ENCODE data around the gene FLAD1.
A peak's percentile ranks its signal among the peaks of the same experiment; 100 is the strongest.

The FLAD1 gene

DNA sequence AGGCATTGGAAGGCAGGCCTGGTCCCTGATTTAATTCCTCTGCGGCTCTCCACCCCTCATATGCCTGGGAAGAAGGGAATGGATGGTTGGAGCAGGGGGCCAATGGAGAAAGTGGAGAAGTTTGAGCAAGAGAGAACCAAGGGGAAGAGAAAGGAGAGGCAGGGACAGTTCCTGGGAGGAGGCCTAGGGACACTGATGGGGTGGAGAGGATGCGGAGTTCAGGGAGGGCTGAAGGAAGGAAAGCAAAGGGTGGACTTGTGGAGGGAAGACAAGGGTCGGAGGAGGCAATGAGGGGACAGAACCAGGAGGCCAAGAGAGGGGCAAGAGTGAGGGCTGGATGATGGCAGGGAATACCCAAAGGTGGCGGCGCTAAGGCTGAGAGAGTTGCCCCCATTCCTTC, 26.6 kb downstream of the FLAD1 start:
- no peak overlapping the region for H3K27ac ChIP-seq (ENCODE audit: low read depth, low read length)
- DNase-seq, result no peak

DNA sequence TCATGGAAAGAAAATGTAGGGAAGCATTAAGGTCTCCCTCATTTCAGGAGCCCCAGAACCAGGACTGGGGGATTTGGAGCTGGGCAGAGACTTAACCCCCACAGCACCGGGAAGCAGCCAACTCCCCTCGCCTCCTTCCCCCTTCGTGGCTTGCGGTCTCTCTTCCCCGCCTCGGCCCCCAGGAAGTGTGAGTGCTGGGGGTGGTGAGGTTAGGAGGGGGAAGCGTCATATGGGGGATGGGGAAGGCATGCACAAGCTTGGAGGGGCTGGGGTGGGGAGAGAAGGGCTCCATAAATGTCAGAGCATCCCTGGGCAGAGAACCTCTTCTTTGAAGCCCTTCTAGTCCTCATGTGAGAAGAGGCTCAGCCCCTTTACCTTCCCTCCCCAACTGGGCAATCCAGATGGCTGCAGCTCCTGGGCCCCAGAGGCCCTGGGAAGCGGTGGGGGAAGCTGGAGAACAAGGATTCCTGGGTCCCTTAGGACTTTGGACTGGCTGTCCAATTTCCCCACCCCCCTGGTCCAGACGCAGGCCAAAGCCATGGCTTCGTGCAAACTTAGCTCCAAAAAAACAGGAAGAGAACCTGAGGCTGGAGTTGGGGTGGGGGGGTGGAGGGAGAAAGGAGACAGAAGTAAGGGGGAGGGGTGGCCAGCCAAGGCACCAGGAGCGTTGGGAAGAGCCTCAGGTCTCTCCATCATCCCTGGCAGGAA, 27.2 kb downstream of the FLAD1 start:
- no peaks in the 10 kb centered on the region for H3K27me3 ChIP-seq (ENCODE audit: insufficient read depth, low read length, poor library complexity)
- DNase-seq, result no peak

More for the DNA sequence above, 26.6 kb downstream of the FLAD1 start:
- Histone ChIP-seq H3K27me3 (ENCODE audit: insufficient read depth, low read length, poor library complexity) (no peaks in the 10 kb centered on the region), H3K9ac (ENCODE audit: low read length) (no peak overlapping the region), H3K79me2 (ENCODE audit: control insufficient read depth, insufficient read depth, low read length) (peaks cover 9% of the 10 kb centered on the region), H3K36me3 (ENCODE audit: control insufficient read depth, insufficient read depth, low read length) (no peaks in the 10 kb centered on the region), H3K4me3 (ENCODE audit: low read length) (no peak overlapping the region), H3K4ac (ENCODE audit: low read depth, low read length) (no peak overlapping the region), H2BK120ac (ENCODE audit: low read depth, low read length) (no peak overlapping the region), H3K4me2 (ENCODE audit: low read length) (no peak overlapping the region), H4K5ac (ENCODE audit: low read length) (no peak overlapping the region), H3K18ac (ENCODE audit: low read length) (no peak overlapping the region), H3K56ac (ENCODE audit: low read length) (no peak overlapping the region), H4K8ac (ENCODE audit: low read depth, low read length) (no peak overlapping the region), H2BK15ac (replicated peaks; ENCODE audit: low read depth) (no peak overlapping the region), H2BK5ac (ENCODE audit: low read length) (no peak overlapping the region), H3K4me1 (ENCODE audit: control insufficient read depth, low read depth, low read length) (peaks cover 19% of the 10 kb centered on the region), H2AK5ac (ENCODE audit: low read length) (no peak overlapping the region), H3K23ac (ENCODE audit: low read length) (no peak overlapping the region), H3K79me1 (ENCODE audit: low read length) (peaks cover 2% of the 10 kb centered on the region)
- no CpG with 5 or more reads among the region's 5 CpGs for WGBS (ENCODE audit: extremely low coverage, insufficient coverage, low lambda C conversion rate)

DNA sequence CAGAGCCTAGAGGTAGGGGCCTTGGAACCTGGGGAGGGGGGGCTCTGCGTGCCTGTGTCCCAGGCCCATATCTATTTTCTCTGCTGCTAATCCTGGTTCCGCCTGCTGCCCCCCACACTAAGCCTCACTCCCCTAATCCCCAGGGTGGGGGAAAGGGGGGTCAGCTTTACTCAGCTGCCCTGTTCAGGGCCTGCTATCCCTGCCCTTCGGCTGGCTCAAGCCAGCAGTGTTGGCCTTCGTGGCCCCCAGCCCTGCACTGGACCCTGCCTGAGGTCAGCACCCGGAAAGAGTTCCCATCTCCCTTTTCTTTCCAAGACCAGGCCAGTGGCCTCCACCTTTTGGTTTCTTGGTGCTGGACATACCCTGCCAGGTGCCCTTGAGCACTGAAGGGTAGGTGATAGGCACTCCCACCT, 27.9 kb downstream of the FLAD1 start:
- Histone ChIP-seq H3K27me3 (ENCODE audit: insufficient read depth, low read length, poor library complexity) (no peaks in the 10 kb centered on the region), H3K4me1 (ENCODE audit: control insufficient read depth, low read depth, low read length) (peaks cover 16% of the 10 kb centered on the region), H3K27ac (ENCODE audit: low read depth, low read length) (no peak overlapping the region), H4K8ac (ENCODE audit: low read depth, low read length) (no peak overlapping the region), H2BK120ac (ENCODE audit: low read depth, low read length) (no peak overlapping the region), H2BK15ac (replicated peaks; ENCODE audit: low read depth) (no peak overlapping the region), H3K56ac (ENCODE audit: low read length) (peak overlapping the region; percentile 38), H3K23ac (ENCODE audit: low read length) (no peak overlapping the region), H3K9ac (ENCODE audit: low read length) (no peak overlapping the region), H3K36me3 (ENCODE audit: control insufficient read depth, insufficient read depth, low read length) (no peaks in the 10 kb centered on the region), H3K79me2 (ENCODE audit: control insufficient read depth, insufficient read depth, low read length) (peaks cover 3% of the 10 kb centered on the region), H3K4ac (ENCODE audit: low read depth, low read length) (no peak overlapping the region), H2AK5ac (ENCODE audit: low read length) (no peak overlapping the region), H2BK5ac (ENCODE audit: low read length) (no peak overlapping the region), H4K5ac (ENCODE audit: low read length) (no peak overlapping the region), H3K79me1 (ENCODE audit: low read length) (peaks cover 2% of the 10 kb centered on the region), H3K4me2 (ENCODE audit: low read length) (no peak overlapping the region), H3K4me3 (ENCODE audit: low read length) (no peak overlapping the region), H3K18ac (ENCODE audit: low read length) (no peak overlapping the region)
- WGBS (ENCODE audit: extremely low coverage, insufficient coverage, low lambda C conversion rate), result no CpG with 5 or more reads among the region's 5 CpGs
- DNase-seq, result no peak

More for the DNA sequence above, 27.2 kb downstream of the FLAD1 start:
- no peaks in the 10 kb centered on the region for H3K36me3 ChIP-seq (ENCODE audit: control insufficient read depth, insufficient read depth, low read length)
- peaks cover 2% of the 10 kb centered on the region for H3K79me1 ChIP-seq (ENCODE audit: low read length)
- no peak overlapping the region for H4K5ac ChIP-seq (ENCODE audit: low read length)
- H3K18ac ChIP-seq (ENCODE audit: low read length), result no peak overlapping the region
- H3K79me2 ChIP-seq (ENCODE audit: control insufficient read depth, insufficient read depth, low read length), result peaks cover 5% of the 10 kb centered on the region
- no peak overlapping the region for H3K56ac ChIP-seq (ENCODE audit: low read length)
- H4K8ac ChIP-seq (ENCODE audit: low read depth, low read length), result no peak overlapping the region
- H2BK15ac ChIP-seq (replicated peaks; ENCODE audit: low read depth), result no peak overlapping the region
- no peak overlapping the region for H2BK5ac ChIP-seq (ENCODE audit: low read length)
- no peak overlapping the region for H3K4me3 ChIP-seq (ENCODE audit: low read length)
- H3K23ac ChIP-seq (ENCODE audit: low read length), result no peak overlapping the region
- H3K9ac ChIP-seq (ENCODE audit: low read length), result no peak overlapping the region
- no peak overlapping the region for H2AK5ac ChIP-seq (ENCODE audit: low read length)
- H2BK120ac ChIP-seq (ENCODE audit: low read depth, low read length), result no peak overlapping the region
- H3K27ac ChIP-seq (ENCODE audit: low read depth, low read length), result no peak overlapping the region
- H3K4ac ChIP-seq (ENCODE audit: low read depth, low read length), result no peak overlapping the region
- WGBS (ENCODE audit: extremely low coverage, insufficient coverage, low lambda C conversion rate), result no CpG with 5 or more reads among the region's 11 CpGs
- no peak overlapping the region for H3K4me2 ChIP-seq (ENCODE audit: low read length)
- peaks cover 16% of the 10 kb centered on the region for H3K4me1 ChIP-seq (ENCODE audit: control insufficient read depth, low read depth, low read length)

DNA sequence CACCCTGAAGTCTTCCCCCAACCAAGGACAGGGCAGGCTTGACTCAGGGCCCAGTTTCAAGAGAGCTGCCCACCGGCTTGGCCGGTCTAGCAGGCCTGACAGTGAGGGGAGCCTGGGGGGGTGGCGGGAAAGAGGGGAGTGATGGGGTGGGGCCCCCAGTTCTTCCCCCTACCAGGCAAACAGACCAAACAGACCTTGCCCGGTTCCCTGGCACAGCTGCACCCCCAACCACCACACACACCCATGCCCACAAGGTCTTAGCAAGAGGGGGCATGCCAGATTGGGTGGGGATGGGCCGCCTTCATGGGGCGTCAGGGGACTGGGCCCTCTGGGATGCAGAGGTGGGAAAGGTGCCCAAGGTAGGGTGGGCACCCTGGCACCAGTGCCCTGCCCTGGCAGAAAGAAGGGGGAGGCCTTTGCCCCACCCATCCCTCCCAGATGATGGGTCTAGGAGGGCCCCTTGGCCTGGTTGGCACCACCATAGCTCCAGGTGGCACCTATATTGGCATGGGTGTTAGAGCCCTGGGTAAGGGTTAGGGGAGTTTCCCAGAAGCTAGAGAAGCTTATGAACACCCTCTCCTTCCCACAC, 28.4 kb downstream of the FLAD1 start:
- H3K23ac ChIP-seq (ENCODE audit: low read length), result no peak overlapping the region
- H3K27me3 ChIP-seq (ENCODE audit: insufficient read depth, low read length, poor library complexity), result no peaks in the 10 kb centered on the region
- H3K18ac ChIP-seq (ENCODE audit: low read length), result no peak overlapping the region
- H3K79me1 ChIP-seq (ENCODE audit: low read length), result peaks cover 2% of the 10 kb centered on the region
- no peak overlapping the region for H2AK5ac ChIP-seq (ENCODE audit: low read length)
- no peak overlapping the region for H3K4ac ChIP-seq (ENCODE audit: low read depth, low read length)
- H3K79me2 ChIP-seq (ENCODE audit: control insufficient read depth, insufficient read depth, low read length), result peaks cover 3% of the 10 kb centered on the region
- H2BK15ac ChIP-seq (replicated peaks; ENCODE audit: low read depth), result no peak overlapping the region
- no CpG with 5 or more reads among the region's 6 CpGs for WGBS (ENCODE audit: extremely low coverage, insufficient coverage, low lambda C conversion rate)
- peaks cover 16% of the 10 kb centered on the region for H3K4me1 ChIP-seq (ENCODE audit: control insufficient read depth, low read depth, low read length)
- H3K4me2 ChIP-seq (ENCODE audit: low read length), result no peak overlapping the region
- no peak overlapping the region for H2BK120ac ChIP-seq (ENCODE audit: low read depth, low read length)
- no peak overlapping the region for H3K9ac ChIP-seq (ENCODE audit: low read length)
- DNase-seq, result no peak
- H3K36me3 ChIP-seq (ENCODE audit: control insufficient read depth, insufficient read depth, low read length), result no peaks in the 10 kb centered on the region
- H3K4me3 ChIP-seq (ENCODE audit: low read length), result no peak overlapping the region
- H2BK5ac ChIP-seq (ENCODE audit: low read length), result no peak overlapping the region
- no peak overlapping the region for H4K8ac ChIP-seq (ENCODE audit: low read depth, low read length)
- H3K27ac ChIP-seq (ENCODE audit: low read depth, low read length), result no peak overlapping the region
- no peak overlapping the region for H4K5ac ChIP-seq (ENCODE audit: low read length)
- peak overlapping the region; percentile 54 for H3K56ac ChIP-seq (ENCODE audit: low read length)

DNA sequence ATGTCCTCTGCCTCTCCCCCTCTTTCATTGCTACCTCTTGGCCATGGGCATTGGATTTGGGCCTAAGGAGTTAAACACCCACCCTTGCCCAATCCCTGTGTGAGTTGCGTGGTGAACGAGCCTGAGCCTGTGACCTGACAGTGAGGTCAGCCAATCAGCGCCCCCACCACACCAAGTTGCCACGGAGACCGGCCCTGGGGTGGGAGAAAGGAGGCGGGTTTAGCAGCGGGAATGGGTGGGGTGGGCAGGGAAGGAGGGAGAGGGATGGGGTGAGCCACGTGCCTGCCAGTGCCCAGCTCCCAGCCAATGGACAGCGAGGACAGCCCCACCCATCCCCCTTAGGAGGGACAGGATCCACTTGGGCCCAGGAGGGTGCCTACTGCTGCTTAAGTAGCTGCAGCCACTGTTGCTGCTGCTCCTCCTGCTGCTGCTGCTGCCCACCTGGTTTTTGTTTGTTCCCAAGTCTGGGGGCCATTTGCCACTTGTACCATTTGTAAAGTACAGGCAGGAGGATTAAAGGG, 28.9 kb downstream of the FLAD1 start:
- peak overlapping the region; percentile 12 for H2BK5ac ChIP-seq (ENCODE audit: low read length)
- H2BK120ac ChIP-seq (ENCODE audit: low read depth, low read length), result no peak overlapping the region
- H3K27ac ChIP-seq (ENCODE audit: low read depth, low read length), result no peak overlapping the region
- no peak overlapping the region for H3K4me2 ChIP-seq (ENCODE audit: low read length)
- H3K23ac ChIP-seq (ENCODE audit: low read length), result no peak overlapping the region
- H3K27me3 ChIP-seq (ENCODE audit: insufficient read depth, low read length, poor library complexity), result no peaks in the 10 kb centered on the region
- no peak overlapping the region for H2BK15ac ChIP-seq (replicated peaks; ENCODE audit: low read depth)
- no peak overlapping the region for H3K4me3 ChIP-seq (ENCODE audit: low read length)
- peaks cover under 1% of the 10 kb centered on the region for H3K79me2 ChIP-seq (ENCODE audit: control insufficient read depth, insufficient read depth, low read length)
- H3K4ac ChIP-seq (ENCODE audit: low read depth, low read length), result no peak overlapping the region
- peaks cover 2% of the 10 kb centered on the region for H3K79me1 ChIP-seq (ENCODE audit: low read length)
- no peak overlapping the region for H4K5ac ChIP-seq (ENCODE audit: low read length)
- H2AK5ac ChIP-seq (ENCODE audit: low read length), result no peak overlapping the region
- peak overlapping the region; percentile 25 for H3K9ac ChIP-seq (ENCODE audit: low read length)
- H3K4me1 ChIP-seq (ENCODE audit: control insufficient read depth, low read depth, low read length), result peaks cover 17% of the 10 kb centered on the region
- no peaks in the 10 kb centered on the region for H3K36me3 ChIP-seq (ENCODE audit: control insufficient read depth, insufficient read depth, low read length)
- peak overlapping the region; percentile 54 for H3K56ac ChIP-seq (ENCODE audit: low read length)
- WGBS (ENCODE audit: extremely low coverage, insufficient coverage, low lambda C conversion rate), result no CpG with 5 or more reads among the region's 9 CpGs
- H4K8ac ChIP-seq (ENCODE audit: low read depth, low read length), result no peak overlapping the region
- DNase-seq, result peak; percentile 94
- no peak overlapping the region for H3K18ac ChIP-seq (ENCODE audit: low read length)
